ENCODE results near the gene LIMA1.
A peak's percentile ranks its signal among the peaks of the same experiment; 100 is the strongest.

Gene LIMA1

GRCh38 chr12:50182461-50182860 lies 100.9 kb downstream of the LIMA1 start:
- no peak for DNase-seq
- TF ChIP-seq CTCF (IDR thresholded peaks at IDR 0.05), result no peak
- H3K4me1 Mint-ChIP-seq, result peaks cover 9% of the 10 kb centered on the region
- no peak overlapping the region for H3K27ac Mint-ChIP-seq
- H3K9me3 Mint-ChIP-seq, result no peaks in the 10 kb centered on the region
- peaks cover 5% of the 10 kb centered on the region for H3K27me3 Mint-ChIP-seq (ENCODE audit: low read depth, poor library complexity)
- H3K4me3 Mint-ChIP-seq, result no peak overlapping the region
- H3K36me3 Mint-ChIP-seq (ENCODE audit: low read depth), result peaks cover 11% of the 10 kb centered on the region

- Mint-ChIP-seq H3K27me3 (ENCODE audit: low read depth, poor library complexity) (peaks cover 5% of the 10 kb centered on the region), H3K4me1 (peaks cover 9% of the 10 kb centered on the region), H3K36me3 (ENCODE audit: low read depth) (peaks cover 14% of the 10 kb centered on the region), H3K9me3 (no peaks in the 10 kb centered on the region), H3K27ac (no peak overlapping the region), H3K4me3 (no peak overlapping the region)
- no peak for DNase-seq
- TF ChIP-seq CTCF (IDR thresholded peaks at IDR 0.05), result no peak
Observed at GRCh38 chr12:50181691-50182090, 101.6 kb downstream of the LIMA1 start.

GRCh38 chr12:50175716-50176026 lies 107.6 kb downstream of the LIMA1 start:
- H3K27me3 Mint-ChIP-seq (ENCODE audit: low read depth, poor library complexity), result peaks cover 6% of the 10 kb centered on the region
- H3K4me3 Mint-ChIP-seq, result no peak overlapping the region
- peaks cover under 1% of the 10 kb centered on the region for H3K9me3 Mint-ChIP-seq

GRCh38 chr12:50174971-50175715 lies 108.2 kb downstream of the LIMA1 start:
- Mint-ChIP-seq H3K4me1 (peaks cover 4% of the 10 kb centered on the region), H3K4me3 (no peak overlapping the region), H3K9me3 (peaks cover 6% of the 10 kb centered on the region), H3K27ac (no peak overlapping the region), H3K36me3 (ENCODE audit: low read depth) (peaks cover 9% of the 10 kb centered on the region), H3K27me3 (ENCODE audit: low read depth, poor library complexity) (peaks cover 9% of the 10 kb centered on the region)
- TF ChIP-seq CTCF (IDR thresholded peaks at IDR 0.05), result peak; percentile 68
- peak; percentile 35 for DNase-seq

More at GRCh38 chr12:50175716-50176026, 107.6 kb downstream of the LIMA1 start:
- Mint-ChIP-seq H3K4me1 (no peaks in the 10 kb centered on the region), H3K36me3 (ENCODE audit: low read depth) (peaks cover 5% of the 10 kb centered on the region), H3K27ac (no peak overlapping the region)
- no peak for DNase-seq
- no peak for TF ChIP-seq CTCF (IDR thresholded peaks at IDR 0.05)

GRCh38 chr12:50167049-50167828 lies 116.1 kb downstream of the LIMA1 start, which contains the start of gene CERS5:
CERS5 (minus strand) TSS chr12:50167369; CDS start chr12:50167297, 72 bp downstream.
- DNase-seq, result peak; percentile 99
- peaks cover 23% of the 10 kb centered on the region for H3K9me3 Mint-ChIP-seq
- peaks cover 19% of the 10 kb centered on the region for H3K36me3 Mint-ChIP-seq (ENCODE audit: low read depth)

More at GRCh38 chr12:50167049-50167828, 116.1 kb downstream of the LIMA1 start, which contains the start of gene CERS5:
- H3K4me1 Mint-ChIP-seq, result peaks cover 37% of the 10 kb centered on the region
- H3K27me3 Mint-ChIP-seq (ENCODE audit: low read depth, poor library complexity), result peaks cover 8% of the 10 kb centered on the region
- H3K4me3 Mint-ChIP-seq, result peak within 1 kb of the TSS; percentile 86
- TF ChIP-seq CTCF (IDR thresholded peaks at IDR 0.05), result peak; percentile 29
- peak within 1 kb of the TSS; percentile 98 for H3K27ac Mint-ChIP-seq
